Astrocyte (in vitro differentiated cells and primary cell): ENCODE data around the gene DNAJC6. TPM values are rescaled to one million over a fixed set of nuclear protein-coding genes. Genes with fewer than 3 reads are reported as not detected.

Source experiments
- DNase-seq: peaks from one replicate; pipeline ENCODE4 v3.0.0-alpha.2; 2010; ENCODE audit warnings: low read depth
- FAIRE-seq: peaks from 2 replicates; lab custom pipeline; 2011; peaks lifted over from hg19 to GRCh38; lab: Jason Lieb, UNC
- H2AFZ ChIP-seq: 2 replicates; pipeline ENCODE4 v1.6.0; 2012; ENCODE audit warnings: low read depth, low read length, inconsistent platforms
- H3K27ac ChIP-seq: 2 replicates; pipeline ENCODE4 v1.5.1; 2011; ENCODE audit warnings: low read depth, low read length, inconsistent platforms
- H3K27me3 ChIP-seq: 2 replicates; pipeline ENCODE4 v1.6.0; 2011; ENCODE audit warnings: low read length, inconsistent platforms; ENCODE audit not compliant: insufficient read depth
- H3K36me3 ChIP-seq: 2 replicates; pipeline ENCODE4 v1.5.1; 2011; ENCODE audit warnings: low read length, inconsistent platforms; ENCODE audit not compliant: insufficient read depth
- H3K4me1 ChIP-seq: 2 replicates; pipeline ENCODE4 v1.5.1; 2011; ENCODE audit warnings: low read length, inconsistent platforms; ENCODE audit not compliant: insufficient read depth
- H3K4me2 ChIP-seq: 2 replicates; pipeline ENCODE4 v1.6.0; 2012; ENCODE audit warnings: low read length, inconsistent platforms
- H3K4me3 ChIP-seq: 2 replicates; pipeline ENCODE4 v1.5.1; 2011; ENCODE audit warnings: low read depth, mild to moderate bottlenecking, low read length, inconsistent platforms; ENCODE audit not compliant: insufficient read depth
- H3K79me2 ChIP-seq: 2 replicates; pipeline ENCODE4 v1.6.0; 2012; ENCODE audit warnings: mild to moderate bottlenecking, low read length, inconsistent platforms; ENCODE audit not compliant: insufficient read depth
- H3K9ac ChIP-seq: 2 replicates; pipeline ENCODE4 v1.6.0; 2012; ENCODE audit warnings: mild to moderate bottlenecking, low read length, inconsistent platforms
- H3K9me3 ChIP-seq: 2 replicates; pipeline ENCODE4 v1.5.1; 2012; ENCODE audit warnings: low read depth, mild to moderate bottlenecking, low read length, inconsistent platforms; ENCODE audit not compliant: insufficient read depth
- H4K20me1 ChIP-seq: 2 replicates; pipeline ENCODE4 v1.6.0; 2012; ENCODE audit warnings: low read length, inconsistent platforms; ENCODE audit not compliant: insufficient read depth
- H3K27ac Mint-ChIP-seq: one replicate; pipeline ENCODE4 v1.8.0; 2021; ENCODE audit warnings: mild to moderate bottlenecking, mixed read lengths; ENCODE audit not compliant: unreplicated experiment
- H3K27me3 Mint-ChIP-seq: one replicate; pipeline ENCODE4 v1.8.0; 2021; ENCODE audit warnings: low read depth, mixed read lengths; ENCODE audit not compliant: unreplicated experiment
- H3K36me3 Mint-ChIP-seq: one replicate; pipeline ENCODE4 v1.8.0; 2021; ENCODE audit warnings: low read depth, mixed read lengths; ENCODE audit not compliant: unreplicated experiment
- H3K4me1 Mint-ChIP-seq: one replicate; pipeline ENCODE4 v1.8.0; 2021; ENCODE audit warnings: low read depth, mixed read lengths; ENCODE audit not compliant: unreplicated experiment
- H3K4me3 Mint-ChIP-seq: one replicate; pipeline ENCODE4 v1.8.0; 2021; ENCODE audit warnings: mild to moderate bottlenecking, moderate library complexity, mixed read lengths; ENCODE audit not compliant: unreplicated experiment
- H3K9me3 Mint-ChIP-seq: one replicate; pipeline ENCODE4 v1.8.0; 2021; ENCODE audit warnings: mild to moderate bottlenecking, mixed read lengths; ENCODE audit not compliant: unreplicated experiment
- CTCF ChIP-seq: IDR thresholded peaks from 2 replicates; pipeline ENCODE4 v1.5.1; 2011; ENCODE audit warnings: low read depth, mild to moderate bottlenecking, inconsistent platforms, low read length, moderate library complexity; ENCODE audit not compliant: insufficient read depth
- EZH2 ChIP-seq: IDR thresholded peaks from 2 replicates; pipeline ENCODE4 v1.6.1; 2012; ENCODE audit warnings: mild to moderate bottlenecking, low read length, inconsistent platforms; ENCODE audit not compliant: insufficient read depth
- total RNA-seq: library from RNA; stranded (reverse); gene quantifications from 2 replicates; pipeline ENCODE4 v1.2.1, GENCODE V29; 2021

DNAJC6 gene
- total RNA-seq, 1 donor from 2014 or later, result 8.9 TPM

- no peak overlapping the region for H3K4me3 ChIP-seq
- Mint-ChIP-seq H3K36me3 (no peaks in the 10 kb centered on the region), H3K4me3 (no peak overlapping the region), H3K9me3 (no peaks in the 10 kb centered on the region), H3K27ac (no peak overlapping the region), H3K27me3 (no peaks in the 10 kb centered on the region), H3K4me1 (no peaks in the 10 kb centered on the region)
- no peaks in the 10 kb centered on the region for H3K27me3 ChIP-seq
- FAIRE-seq (no peak), DNase-seq (no peak)
- no peaks in the 10 kb centered on the region for H4K20me1 ChIP-seq
- no peak overlapping the region for H3K4me2 ChIP-seq
- no peaks in the 10 kb centered on the region for H3K4me1 ChIP-seq
- no peaks in the 10 kb centered on the region for H3K79me2 ChIP-seq
- no peaks in the 10 kb centered on the region for H3K9me3 ChIP-seq
- no peak overlapping the region for H3K9ac ChIP-seq
- H2AFZ ChIP-seq, result no peak overlapping the region
- TF ChIP-seq EZH2 (no peak), CTCF (no peak)
- H3K27ac ChIP-seq, result no peak overlapping the region
- no peaks in the 10 kb centered on the region for H3K36me3 ChIP-seq
These were observed 10.4 kb downstream of the DNAJC6 start for GRCh38 chr1:65319754-65320153.

- Histone ChIP-seq H3K9ac (no peak overlapping the region), H3K27me3 (no peaks in the 10 kb centered on the region), H3K9me3 (no peaks in the 10 kb centered on the region), H3K79me2 (no peaks in the 10 kb centered on the region), H3K36me3 (no peaks in the 10 kb centered on the region), H2AFZ (no peak overlapping the region), H4K20me1 (no peaks in the 10 kb centered on the region), H3K4me1 (no peaks in the 10 kb centered on the region), H3K4me2 (no peak overlapping the region), H3K27ac (no peak overlapping the region), H3K4me3 (no peak overlapping the region)
- Mint-ChIP-seq H3K4me1 (no peaks in the 10 kb centered on the region), H3K27ac (no peak overlapping the region), H3K4me3 (no peak overlapping the region), H3K27me3 (no peaks in the 10 kb centered on the region), H3K36me3 (no peaks in the 10 kb centered on the region), H3K9me3 (no peaks in the 10 kb centered on the region)
- TF ChIP-seq CTCF (no peak), EZH2 (no peak)
- no peak for DNase-seq
- no peak for FAIRE-seq
These were observed 12.5 kb downstream of the DNAJC6 start for GRCh38 chr1:65321879-65322278.

GRCh38 chr1:65323246-65323645 is 13.9 kb downstream of the DNAJC6 start:
- Mint-ChIP-seq H3K27ac (no peak overlapping the region), H3K27me3 (no peaks in the 10 kb centered on the region), H3K4me1 (no peaks in the 10 kb centered on the region), H3K4me3 (no peak overlapping the region), H3K9me3 (no peaks in the 10 kb centered on the region), H3K36me3 (no peaks in the 10 kb centered on the region)
- DNase-seq (no peak), FAIRE-seq (no peak)
- no peaks in the 10 kb centered on the region for H3K27me3 ChIP-seq
- no peaks in the 10 kb centered on the region for H3K4me1 ChIP-seq
- no peaks in the 10 kb centered on the region for H3K79me2 ChIP-seq
- H3K36me3 ChIP-seq, result no peaks in the 10 kb centered on the region
- no peak overlapping the region for H2AFZ ChIP-seq
- H3K4me2 ChIP-seq, result no peak overlapping the region
- no peak overlapping the region for H3K4me3 ChIP-seq
- no peak for TF ChIP-seq EZH2
- no peak for TF ChIP-seq CTCF
- H3K27ac ChIP-seq, result no peak overlapping the region
- no peaks in the 10 kb centered on the region for H4K20me1 ChIP-seq
- no peaks in the 10 kb centered on the region for H3K9me3 ChIP-seq
- H3K9ac ChIP-seq, result no peak overlapping the region
